IMR-90 (cell line): Measurements from ENCODE around the gene SNTG2. TPM values are rescaled to one million over a fixed set of nuclear protein-coding genes. Genes with fewer than 3 reads are reported as not detected.

Experiments used
- ATAC-seq: fragments of 200-7000 bp; cut with Tn5 transposase; 2 replicates; pipeline ENCODE4 v1.9.1; 2020; ENCODE audit warnings: low read depth, mild to moderate bottlenecking, moderate library complexity
- BruUV-seq: library from RNA; stranded (reverse); fragments of 400-500 nt; replicated peaks from 2 replicates; lab custom pipeline; 2021; lab: Mats Ljungman, UMichigan
- CTCF ChIA-PET: fragments of 300-600 bp; formaldehyde crosslinking; extraction: SDS; loops from one replicate; lab custom pipeline; 2021; ENCODE audit warnings: antibody characterized with exemption; lab: Yijun Ruan, JAX
- POLR2A ChIA-PET: fragments of 300-600 bp; sonication (Branson Sonifier 250); formaldehyde crosslinking; loops from one replicate; lab custom pipeline; 2022; ENCODE audit warnings: antibody characterized with exemption; ENCODE audit not compliant: unreplicated experiment; lab: Charles Lee
- DNase-seq: peaks from one replicate; pipeline ENCODE4 v3.0.0; 2013
- H2AFZ ChIP-seq: replicated peaks from 2 replicates; pipeline ENCODE3; 2013; ENCODE audit warnings: low read length, mild to moderate bottlenecking; ENCODE audit not compliant: poor library complexity
- H2AK5ac ChIP-seq: 2 replicates; pipeline ENCODE4 v1.6.1; 2013; ENCODE audit warnings: low read depth, low read length, inconsistent platforms
- H2AK9ac ChIP-seq: replicated peaks from 2 replicates; pipeline ENCODE3; 2013; ENCODE audit warnings: mild to moderate bottlenecking, low read depth, low read length, moderate library complexity; ENCODE audit not compliant: poor library complexity
- H2BK120ac ChIP-seq: 2 replicates; pipeline ENCODE4 v1.6.1; 2013; ENCODE audit warnings: low read depth, low read length, inconsistent platforms
- H2BK15ac ChIP-seq: 3 replicates; pipeline ENCODE4 v1.6.1; 2013; ENCODE audit warnings: low read depth, low read length, inconsistent platforms
- H2BK20ac ChIP-seq: 2 replicates; pipeline ENCODE4 v1.6.1; 2013; ENCODE audit warnings: low read depth, mild to moderate bottlenecking, inconsistent platforms, low read length, moderate library complexity
- H2BK5ac ChIP-seq: 2 replicates; pipeline ENCODE4 v1.6.1; 2013; ENCODE audit warnings: mild to moderate bottlenecking, low read depth, low read length, inconsistent platforms; ENCODE audit not compliant: poor library complexity, severe bottlenecking
- H3K14ac ChIP-seq: replicated peaks from 2 replicates; pipeline ENCODE4 v1.6.1; 2013; ENCODE audit warnings: low read depth, low read length, inconsistent platforms
- H3K18ac ChIP-seq: 2 replicates; pipeline ENCODE4 v1.6.1; 2013; ENCODE audit warnings: low read depth, low read length, control low read depth
- H3K23ac ChIP-seq: 2 replicates; pipeline ENCODE4 v1.6.1; 2013; ENCODE audit warnings: low read depth, low read length, inconsistent platforms
- H3K27ac ChIP-seq: 2 replicates; pipeline ENCODE4 v1.5.1; 2013; ENCODE audit warnings: mild to moderate bottlenecking, control low read depth, low read length; ENCODE audit not compliant: insufficient read depth
- H3K27me3 ChIP-seq: 2 replicates; pipeline ENCODE4 v1.6.1; 2013; ENCODE audit warnings: low read length; ENCODE audit not compliant: control insufficient read depth, insufficient read depth
- H3K36me3 ChIP-seq: 2 replicates; pipeline ENCODE4 v1.6.1; 2013; ENCODE audit warnings: low read length, mixed read lengths; ENCODE audit not compliant: control insufficient read depth, insufficient read depth
- H3K4ac ChIP-seq: 2 replicates; pipeline ENCODE4 v1.6.1; 2013; ENCODE audit warnings: low read depth, low read length, inconsistent platforms
- H3K4me1 ChIP-seq: 2 replicates; pipeline ENCODE4 v1.6.1; 2013; ENCODE audit warnings: low read length, mixed read lengths; ENCODE audit not compliant: control insufficient read depth, insufficient read depth
- H3K4me2 ChIP-seq: 2 replicates; pipeline ENCODE4 v1.6.1; 2013; ENCODE audit warnings: low read depth, mild to moderate bottlenecking, control low read depth, low read length, moderate library complexity
- H3K4me3 ChIP-seq: 2 replicates; pipeline ENCODE4 v1.5.1; 2013; ENCODE audit warnings: low read depth, mild to moderate bottlenecking, control low read depth, low read length, moderate library complexity; ENCODE audit not compliant: insufficient read depth
- H3K56ac ChIP-seq: 2 replicates; pipeline ENCODE4 v1.6.1; 2013; ENCODE audit warnings: low read length, inconsistent platforms; ENCODE audit not compliant: insufficient read depth; ENCODE audit errors: extremely low read depth
- H3K79me1 ChIP-seq, 2 experiments: 2 replicates each; pipeline ENCODE4 v1.6.1; 2013; ENCODE audit warnings: low read length in 2 of 2, inconsistent platforms in 1 of 2, low read depth in 1 of 2
- H3K9ac ChIP-seq: 2 replicates; pipeline ENCODE4 v1.6.1; 2013; ENCODE audit warnings: low read depth, low read length, control low read depth
- H3K9me1 ChIP-seq: 2 replicates; pipeline ENCODE4 v1.6.1; 2013; ENCODE audit warnings: low read length, inconsistent platforms; ENCODE audit not compliant: insufficient read depth
- H3K9me3 ChIP-seq: 2 replicates; pipeline ENCODE4 v1.6.1; 2013; ENCODE audit warnings: low read length; ENCODE audit not compliant: control insufficient read depth, insufficient read depth
- H4K20me1 ChIP-seq: 2 replicates; pipeline ENCODE4 v1.6.1; 2013; ENCODE audit warnings: low read length, inconsistent platforms; ENCODE audit not compliant: insufficient read depth
- H4K5ac ChIP-seq: 2 replicates; pipeline ENCODE4 v1.6.1; 2013; ENCODE audit warnings: mild to moderate bottlenecking, low read depth, low read length, control low read depth
- H4K8ac ChIP-seq, 2 experiments: 2 replicates each; pipeline ENCODE4 v1.6.1; 2013; ENCODE audit warnings: low read depth in 2 of 2, low read length in 2 of 2, control low read depth in 1 of 2, inconsistent platforms in 1 of 2
- H4K91ac ChIP-seq: 2 replicates; pipeline ENCODE4 v1.6.1; 2013; ENCODE audit warnings: low read depth, low read length, inconsistent platforms; ENCODE audit not compliant: insufficient read depth
- CEBPB ChIP-seq: IDR thresholded peaks from 2 replicates; pipeline ENCODE4 v1.6.1; 2012; ENCODE audit warnings: low read depth, low read length, improper control_type of control experiment
- RFX5 ChIP-seq: IDR thresholded peaks from 2 replicates; pipeline ENCODE4 v1.8.0; 2012; ENCODE audit warnings: low read depth, mild to moderate bottlenecking, low read length, moderate library complexity
- WGBS, 2 experiments: methylation state at CpG; one replicate each; pipeline versions ENCODE4 v1.1.5 to v1.1.7; 2013; ENCODE audit warnings: missing lambda C conversion rate in 2 of 2; ENCODE audit not compliant: insufficient read length in 1 of 2; ENCODE audit errors: extremely low coverage in 2 of 2; 5-methylcytosine and 5-hydroxymethylcytosine counted together
- dilution Hi-C: fragments of 300-500 bp; cut with HindIII; formaldehyde crosslinking; loops from one replicate; pipeline ENCODE4 v1.14.3; 2018; ENCODE audit warnings: low sequenced_read_pairs; ENCODE audit not compliant: unreplicated experiment
- in situ Hi-C: fragments of 300-500 bp; cut with MboI; formaldehyde crosslinking; loops from 3 replicates; pipeline ENCODE4 v1.14.3; 2019; ENCODE audit warnings: low sequenced_read_pairs, inconsistent platforms, mixed read lengths
- intact Hi-C: fragments of 100-400 bp; cut with micrococcal nuclease; formaldehyde crosslinking; loops from 2 replicates; pipeline ENCODE4 v1.10.0; 2022
- polyA plus RNA-seq, 3 experiments: library from polyadenylated mRNA; depleted of rRNA; stranded (reverse); fragments of >200 nt; gene quantifications; 2 replicates each; pipeline ENCODE4 v1.2.3, GENCODE V29; 2012; ENCODE audit warnings: low replicate concordance in 1 of 3
- total RNA-seq: library from RNA; depleted of rRNA; stranded (reverse); fragments of >200 nt; gene quantifications from 2 replicates; pipeline ENCODE4 v1.2.3, GENCODE V29; 2012

The SNTG2 gene
- total and polyA plus RNA-seq, 2 of the 4 experiments (the other 2 are of a cell fraction), result under 0.01 to 0.17 TPM

- intact Hi-C loops, result no loop called here
- ChIA-PET POLR2A (no interaction called here), CTCF (no interaction called here)
- H3K23ac ChIP-seq, result no peak overlapping the region
- dilution Hi-C loops, result no loop called here
- H3K4me2 ChIP-seq, result no peak overlapping the region
- no peak overlapping the region for H4K91ac ChIP-seq
- no peak overlapping the region for H2AK5ac ChIP-seq
- H2BK120ac ChIP-seq, result no peak overlapping the region
- H3K9me1 ChIP-seq, result no peaks in the 10 kb centered on the region
- H3K27me3 ChIP-seq, result no peaks in the 10 kb centered on the region
- H2BK5ac ChIP-seq, result no peak overlapping the region
- in situ Hi-C loops, result no loop called here
- H3K36me3 ChIP-seq, result no peaks in the 10 kb centered on the region
- no peak overlapping the region for H3K56ac ChIP-seq
- no peak overlapping the region for H2BK15ac ChIP-seq
- no peak overlapping the region for H3K18ac ChIP-seq
- H3K9me3 ChIP-seq, result peaks cover 6% of the 10 kb centered on the region; the same call in 1 of the 2 replicates
- no peak overlapping the region for H3K4ac ChIP-seq
- no peak overlapping the region for H4K8ac ChIP-seq
- no peak overlapping the region for H3K27ac ChIP-seq
- WGBS, 2 experiments, result 77% methylated on average over 9 of the region's 16 CpGs; no CpG with 5 or more reads in 1 of the 2 experiments
- no peak for ATAC-seq
- H4K5ac ChIP-seq, result no peak overlapping the region
- no peak overlapping the region for H3K9ac ChIP-seq
- H2AFZ ChIP-seq, result no peak overlapping the region
- H3K4me1 ChIP-seq, result no peaks in the 10 kb centered on the region
- no peaks in the 10 kb centered on the region for H3K79me1 ChIP-seq
- no peak overlapping the region for H2BK20ac ChIP-seq
- H4K20me1 ChIP-seq, result no peaks in the 10 kb centered on the region
- BruUV-seq, result no TSS peak
- no peak overlapping the region for H3K14ac ChIP-seq
- H2AK9ac ChIP-seq, result no peak overlapping the region
- no peak overlapping the region for H3K4me3 ChIP-seq
- DNase-seq, result no peak
- TF ChIP-seq RFX5, result no peak
- TF ChIP-seq CEBPB, result no peak
Measured at GRCh38 chr2:987789-988188, 37.1 kb downstream of the SNTG2 start.
